ENCODE measurements around the gene NCOA1. TPM values are rescaled to one million over a fixed set of nuclear protein-coding genes. Genes with fewer than 3 reads are reported as not detected.

Gene NCOA1
- polyA plus RNA-seq, 3 donors, result 7.3 to 30.2 (median 10.2) TPM

GRCh38 chr2:24570225-24570624 lies 79.2 kb downstream of the NCOA1 start:
- intact Hi-C loops (cut with micrococcal nuclease), result no loop called here
- no peak for DNase-seq
- peaks cover 10 to 18% of the 10 kb centered on the region in 2 donors for H3K9me3 ChIP-seq (replicated peaks in 1 of 2; ENCODE audit: control insufficient read depth in 1 of 2, insufficient read depth in 1 of 2, low read length in 2 of 2)
- H4K20me1 ChIP-seq (ENCODE audit: insufficient read depth, low read length), result peaks cover 88% of the 10 kb centered on the region
- H3K4me2 ChIP-seq (replicated peaks; ENCODE audit: extremely low read depth, low read length, poor library complexity, severe bottlenecking), result no peak overlapping the region
- H3K4me1 ChIP-seq (ENCODE audit: control insufficient read depth in 1 of 2, insufficient read depth in 2 of 2, low read length in 2 of 2), result no peaks in the 10 kb centered on the region
- H3K4me3 Mint-ChIP-seq, result no peak overlapping the region
- H3K27ac ChIP-seq (ENCODE audit: low read depth in 1 of 2, low read length in 2 of 2), result no peak overlapping the region
- no peak for TF ChIP-seq CTCF (IDR thresholded peaks at IDR 0.05)
- WGBS (ENCODE audit: insufficient coverage), result no CpG with 5 or more reads among the region's 1 CpG
- no peak overlapping the region for H3K4me3 ChIP-seq (replicated peaks in 1 of 3; ENCODE audit: low read depth in 2 of 3, low read length in 3 of 3)
- H3K9me3 Mint-ChIP-seq, result peaks cover 3 to 13% (median 11%) of the 10 kb centered on the region in 7 donors
- H3K4me1 Mint-ChIP-seq, result peaks cover under 1% of the 10 kb centered on the region
- H2AFZ ChIP-seq (ENCODE audit: insufficient read depth, low read depth, low read length, poor library complexity, severe bottlenecking), result no peak overlapping the region
- no peak overlapping the region for H3K27ac Mint-ChIP-seq
- H3K27me3 Mint-ChIP-seq (ENCODE audit: low read depth in 3 of 3), result no peaks in the 10 kb centered on the region
- H3K27me3 ChIP-seq (ENCODE audit: control insufficient read depth in 2 of 2, insufficient read depth in 2 of 2, low read length in 2 of 2), result no peaks in the 10 kb centered on the region
- H3K36me3 Mint-ChIP-seq, result peaks cover 32 to 36% of the 10 kb centered on the region in 2 donors
- no peak overlapping the region for H3K9ac ChIP-seq (ENCODE audit: insufficient read depth, low read length, poor library complexity, severe bottlenecking)
- H3K36me3 ChIP-seq (replicated peaks in 1 of 2; ENCODE audit: control insufficient read depth in 1 of 2, insufficient read depth in 2 of 2, low read length in 2 of 2), result peaks cover 18 to 35% of the 10 kb centered on the region in 2 donors
- H3K79me2 ChIP-seq (ENCODE audit: insufficient read depth, low read length), result peaks cover 9% of the 10 kb centered on the region

GRCh38 chr2:24571828-24572442 lies 80.9 kb downstream of the NCOA1 start:
- peaks cover 20 to 22% of the 10 kb centered on the region in 2 donors for H3K36me3 Mint-ChIP-seq
- no peak overlapping the region for H3K27ac ChIP-seq (ENCODE audit: low read depth in 1 of 2, low read length in 2 of 2)
- H3K27ac Mint-ChIP-seq, result peak overlapping the region in 1 of 7 donors; percentile 31
- no peak for DNase-seq
- intact Hi-C loops (cut with micrococcal nuclease), result no loop called here
- peaks cover 89% of the 10 kb centered on the region for H4K20me1 ChIP-seq (ENCODE audit: insufficient read depth, low read length)
- TF ChIP-seq CTCF (IDR thresholded peaks at IDR 0.05), result no peak
- H3K4me3 ChIP-seq (replicated peaks in 1 of 3; ENCODE audit: low read depth in 2 of 3, low read length in 3 of 3), result no peak overlapping the region
- peaks cover 0 to 2% (median 0%) of the 10 kb centered on the region in 3 donors for H3K27me3 Mint-ChIP-seq (ENCODE audit: low read depth in 3 of 3)
- peaks cover 0 to under 1% of the 10 kb centered on the region in 2 donors for H3K9me3 ChIP-seq (replicated peaks in 1 of 2; ENCODE audit: control insufficient read depth in 1 of 2, insufficient read depth in 1 of 2, low read length in 2 of 2)
- H3K27me3 ChIP-seq (ENCODE audit: control insufficient read depth in 2 of 2, insufficient read depth in 2 of 2, low read length in 2 of 2), result no peaks in the 10 kb centered on the region
- peaks cover 9% of the 10 kb centered on the region for H3K79me2 ChIP-seq (ENCODE audit: insufficient read depth, low read length)
- peaks cover 14% of the 10 kb centered on the region for H3K4me1 Mint-ChIP-seq
- H3K4me1 ChIP-seq (ENCODE audit: control insufficient read depth in 1 of 2, insufficient read depth in 2 of 2, low read length in 2 of 2), result no peaks in the 10 kb centered on the region
- no peak overlapping the region for H3K4me3 Mint-ChIP-seq
- no peak overlapping the region for H3K4me2 ChIP-seq (replicated peaks; ENCODE audit: extremely low read depth, low read length, poor library complexity, severe bottlenecking)
- no peak overlapping the region for H3K9ac ChIP-seq (ENCODE audit: insufficient read depth, low read length, poor library complexity, severe bottlenecking)
- no CpG with 5 or more reads among the region's 2 CpGs for WGBS (ENCODE audit: insufficient coverage)
- H3K9me3 Mint-ChIP-seq, result no peaks in the 10 kb centered on the region
- H2AFZ ChIP-seq (ENCODE audit: insufficient read depth, low read depth, low read length, poor library complexity, severe bottlenecking), result no peak overlapping the region
- H3K36me3 ChIP-seq (replicated peaks in 1 of 2; ENCODE audit: control insufficient read depth in 1 of 2, insufficient read depth in 2 of 2, low read length in 2 of 2), result peaks cover 1 to 18% of the 10 kb centered on the region in 2 donors

All from CD14-positive monocyte (primary cell).